ENCODE results near the gene TMEM63B.
A peak's percentile ranks its signal among the peaks of the same experiment; 100 is the strongest.

TMEM63B gene

DNA sequence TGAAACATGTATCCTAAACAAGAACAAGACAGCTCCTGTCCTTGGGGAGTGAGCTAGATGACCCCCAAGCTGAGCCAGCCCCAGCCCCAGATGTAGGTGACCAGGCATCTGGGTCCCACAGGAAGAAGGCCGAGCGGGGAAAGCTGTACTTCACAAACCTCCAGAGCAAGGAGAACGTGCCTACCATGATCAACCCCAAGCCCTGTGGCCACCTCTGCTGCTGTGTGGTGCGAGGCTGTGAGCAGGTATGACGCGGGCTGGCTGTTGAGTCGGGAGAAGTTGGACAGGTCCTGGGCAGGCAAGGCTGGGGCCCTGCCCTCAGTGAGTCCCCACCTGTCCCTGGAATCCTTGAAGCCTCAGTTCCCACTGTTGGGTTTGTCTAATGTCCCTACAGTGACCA, 19.9 kb downstream of the TMEM63B start:
- no peak for DNase-seq

DNA sequence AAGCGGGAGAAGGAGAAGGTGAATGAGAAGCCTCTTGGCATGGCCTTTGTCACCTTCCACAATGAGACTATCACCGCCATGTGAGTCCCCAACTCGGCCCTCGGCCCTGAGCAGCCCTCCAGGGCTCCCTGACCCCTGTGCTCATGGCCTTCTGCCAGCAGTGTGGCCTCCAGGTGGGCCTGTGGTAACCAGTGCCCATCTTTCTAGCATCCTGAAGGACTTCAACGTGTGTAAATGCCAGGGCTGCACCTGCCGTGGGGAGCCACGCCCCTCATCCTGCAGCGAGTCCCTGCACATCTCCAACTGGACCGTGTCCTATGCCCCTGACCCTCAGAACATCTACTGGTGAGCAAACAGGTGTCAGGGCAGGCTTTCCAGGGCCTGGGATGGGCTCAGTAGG, 21.0 kb downstream of the TMEM63B start:
- DNase-seq: no peak

DNA sequence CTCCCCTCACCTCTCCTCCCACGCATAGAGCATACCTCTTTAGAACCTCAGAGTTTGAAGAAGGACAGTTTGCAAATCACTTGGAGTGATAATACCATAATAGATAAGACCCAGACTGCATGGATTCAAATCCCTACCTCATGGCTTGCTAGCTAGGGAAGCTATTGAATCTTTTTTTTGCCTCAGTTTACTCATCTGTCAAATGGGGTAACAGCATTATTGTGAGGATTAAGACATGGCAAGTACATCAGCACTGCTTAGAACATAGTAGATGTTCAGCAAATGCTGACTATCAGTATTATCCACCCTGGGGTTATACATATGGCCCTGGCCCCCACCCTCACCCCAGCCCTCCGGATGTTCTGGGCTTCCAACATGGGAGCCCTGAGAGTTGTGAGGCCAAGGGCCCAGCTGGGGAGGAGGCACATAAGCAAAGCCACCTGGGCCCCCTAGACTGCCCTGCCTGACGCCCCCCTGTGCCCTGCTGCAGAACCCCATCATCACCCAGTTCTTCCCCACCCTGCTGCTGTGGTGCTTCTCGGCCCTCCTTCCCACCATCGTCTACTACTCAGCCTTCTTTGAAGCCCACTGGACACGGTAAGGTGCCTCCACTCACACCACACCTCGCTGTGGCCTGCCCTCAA, 22.1 kb downstream of the TMEM63B start:
- no peak for DNase-seq

DNA sequence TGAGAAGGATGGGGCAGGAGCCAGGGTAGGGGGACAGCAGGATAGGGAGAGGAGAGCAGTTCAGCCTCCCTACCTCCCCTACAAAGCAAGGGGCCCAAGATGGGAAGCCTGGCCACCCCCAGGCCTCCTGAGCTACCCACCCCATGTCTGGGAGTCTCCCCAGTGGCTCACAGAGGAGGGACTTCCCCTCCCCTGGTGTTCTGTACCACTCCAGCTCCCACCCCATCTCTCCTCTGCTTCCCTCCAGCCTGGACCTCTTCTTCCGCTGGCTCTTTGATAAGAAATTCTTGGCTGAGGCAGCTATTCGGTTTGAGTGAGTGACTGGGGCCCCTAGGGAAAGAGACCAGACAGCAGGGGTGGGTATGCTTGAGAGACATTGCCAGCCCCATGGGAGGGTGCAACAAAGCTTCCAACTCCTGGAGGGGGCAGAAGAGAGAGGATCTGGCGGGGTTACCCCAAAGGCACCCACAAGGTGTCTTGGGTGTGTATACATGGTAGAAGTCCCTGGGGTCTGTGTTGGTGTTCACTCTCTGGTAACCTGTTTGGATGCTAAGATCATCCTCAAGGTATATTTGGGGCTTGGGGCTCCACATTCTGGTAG, 23.1 kb downstream of the TMEM63B start:
- no peak for DNase-seq

DNA sequence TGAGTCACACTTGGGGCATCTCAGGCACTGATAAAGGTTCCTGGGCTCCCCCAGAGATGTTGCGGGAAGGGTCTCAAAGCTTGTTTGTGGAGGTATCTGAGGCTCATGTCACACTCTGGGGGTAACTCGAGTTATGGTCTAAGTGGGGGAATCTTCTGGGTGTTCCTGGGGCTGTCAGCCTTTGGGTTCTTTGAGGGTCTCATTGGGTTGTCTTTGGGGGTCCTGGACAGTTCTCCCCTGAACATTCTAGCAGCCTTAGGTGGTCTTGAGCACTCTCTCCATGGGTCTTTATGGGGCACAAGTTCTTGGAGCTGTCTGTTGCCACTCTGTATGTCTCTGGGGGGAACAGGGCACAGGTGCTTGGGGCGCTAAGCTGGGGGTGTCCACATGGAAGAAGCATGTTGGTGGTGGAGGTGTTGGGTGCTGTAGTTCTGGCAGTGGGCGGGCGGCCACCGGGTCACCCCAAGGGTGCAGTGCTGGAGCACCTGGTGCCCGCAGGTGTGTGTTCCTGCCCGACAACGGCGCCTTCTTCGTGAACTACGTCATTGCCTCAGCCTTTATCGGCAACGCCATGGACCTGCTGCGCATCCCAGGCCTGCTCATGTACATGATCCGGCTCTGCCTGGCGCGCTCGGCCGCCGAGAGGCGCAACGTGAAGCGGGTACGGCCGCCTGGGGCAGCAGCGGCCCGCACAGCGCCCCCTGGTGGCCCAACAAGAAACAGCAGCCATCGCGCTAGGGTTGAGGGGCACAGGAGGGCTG, 24.2 kb downstream of the TMEM63B start:
- peak; percentile 79 for DNase-seq

DNA sequence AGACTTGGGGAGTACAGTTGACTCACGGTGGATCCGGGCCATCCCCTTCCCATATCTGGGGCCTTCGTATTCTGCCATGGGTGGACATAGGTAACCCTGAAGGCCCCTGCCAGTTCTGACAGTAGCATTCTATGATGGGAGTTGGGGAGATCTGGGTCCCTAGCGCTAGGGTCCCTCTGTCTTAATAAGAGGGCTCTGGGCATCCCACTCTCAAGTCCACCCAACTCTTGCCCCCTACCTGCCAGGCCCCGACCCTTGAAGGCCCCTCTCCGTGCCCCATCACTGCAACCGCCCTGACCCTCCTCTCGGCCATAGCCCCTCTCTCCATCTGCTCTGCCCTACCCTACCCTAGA, 24.7 kb downstream of the TMEM63B start:
- DNase-seq: no peak

DNA sequence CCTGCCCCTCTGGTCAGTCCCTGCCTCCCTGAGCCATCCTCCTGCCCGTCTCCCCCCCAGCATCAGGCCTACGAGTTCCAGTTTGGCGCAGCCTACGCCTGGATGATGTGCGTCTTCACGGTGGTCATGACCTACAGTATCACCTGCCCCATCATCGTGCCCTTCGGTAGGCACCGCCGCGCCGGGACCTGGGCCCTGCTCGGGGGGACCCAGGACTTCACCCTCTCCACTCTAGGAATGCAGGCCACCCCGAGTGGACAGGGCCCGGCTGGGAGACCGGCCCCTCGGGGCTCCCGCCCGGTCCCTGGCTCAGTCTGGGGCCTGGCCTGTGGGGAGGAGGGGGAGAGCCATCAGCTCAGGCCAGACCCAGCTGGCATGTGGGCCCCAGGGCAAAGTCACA, 25.2 kb downstream of the TMEM63B start:
- no peak for DNase-seq

DNA sequence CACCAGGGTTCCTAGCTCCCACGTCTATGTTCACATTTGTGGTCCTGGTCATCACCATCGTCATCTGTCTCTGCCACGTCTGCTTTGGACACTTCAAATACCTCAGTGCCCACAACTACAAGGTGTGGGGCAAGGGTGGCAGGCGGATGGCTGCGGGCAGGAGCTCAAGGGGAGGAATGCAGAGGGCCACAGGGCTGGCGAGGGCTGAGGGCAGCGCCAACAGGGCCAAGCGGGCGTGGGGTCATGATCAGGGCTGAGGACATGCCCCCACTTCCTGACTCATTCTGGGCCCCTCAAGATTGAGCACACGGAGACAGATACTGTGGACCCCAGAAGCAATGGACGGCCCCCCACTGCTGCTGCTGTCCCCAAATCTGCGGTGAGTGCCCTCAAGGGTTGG, 26.7 kb downstream of the TMEM63B start:
- no peak for DNase-seq

DNA sequence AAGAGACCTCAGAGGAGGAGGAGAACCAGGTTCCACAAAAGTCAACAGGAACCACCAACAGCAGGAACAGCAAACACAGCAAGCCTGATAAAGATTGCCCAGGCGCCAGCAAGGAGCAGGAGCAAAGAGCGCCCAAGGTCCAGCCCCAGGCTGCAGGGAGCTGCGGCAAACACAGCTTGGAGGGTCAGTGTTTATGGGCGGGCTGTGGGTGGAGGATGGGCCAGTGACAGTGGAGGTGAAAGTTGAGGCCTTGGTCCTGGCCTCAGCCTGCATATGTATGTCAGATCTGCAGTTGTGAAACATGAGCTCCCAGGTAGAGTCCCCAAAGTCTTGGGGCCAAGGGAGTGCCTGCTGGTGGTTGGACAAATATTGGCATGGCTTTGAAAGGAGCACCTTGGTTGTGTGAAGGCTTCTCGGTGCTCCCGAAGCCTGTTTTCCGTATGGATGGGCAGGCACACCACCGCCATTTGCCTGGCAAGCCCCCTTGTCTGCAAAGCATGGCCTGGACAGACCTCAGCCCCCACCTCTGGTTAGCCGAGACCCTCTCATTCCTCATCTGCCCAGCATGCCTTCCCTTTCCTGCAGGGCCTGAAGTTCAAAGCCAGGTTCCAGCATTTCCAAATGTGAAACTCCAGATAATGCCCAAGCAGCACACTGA, 29.3 kb downstream of the TMEM63B start:
- no peak for DNase-seq

DNA sequence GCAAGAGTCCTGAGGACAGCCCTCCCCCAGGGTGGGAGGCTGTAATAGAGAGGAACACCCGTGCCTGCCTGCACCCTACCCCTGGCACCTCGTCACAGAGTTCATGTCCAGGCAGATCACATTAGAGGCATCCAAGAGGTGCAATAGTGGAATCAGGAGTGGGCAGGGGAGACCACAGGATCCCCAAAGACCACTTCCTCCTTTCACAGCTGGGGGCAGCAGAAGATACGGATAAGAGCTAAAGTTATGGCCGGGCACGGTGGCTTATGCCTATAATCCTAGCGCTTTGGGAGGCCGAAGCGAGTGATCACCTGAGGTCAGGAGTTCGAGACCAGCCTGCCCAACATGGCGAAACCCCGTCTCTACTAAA, 29.8 kb downstream of the TMEM63B start:
- no peak for DNase-seq

DNA sequence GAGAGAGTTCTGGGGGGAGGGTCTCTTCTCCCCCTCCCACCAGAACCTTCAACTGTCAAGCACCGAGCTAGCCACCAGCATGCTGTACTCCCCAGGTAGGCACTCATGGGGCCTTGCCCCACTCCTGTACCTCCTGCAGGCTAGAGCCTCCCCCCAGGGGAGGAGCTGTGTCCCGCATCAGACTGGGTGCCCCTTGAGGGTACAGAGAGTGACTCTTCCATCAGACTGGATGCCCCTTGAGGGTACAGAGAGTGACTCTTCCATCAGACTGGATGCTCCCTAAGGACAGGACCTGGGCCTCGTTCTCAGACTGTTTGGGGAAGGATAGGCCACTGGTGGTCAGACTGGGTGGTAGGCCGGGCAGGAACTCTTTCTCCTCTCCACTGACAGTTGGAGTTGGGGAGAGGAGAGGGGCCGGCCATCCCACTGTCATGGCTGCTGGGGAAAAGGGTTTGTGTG, 31.4 kb downstream of the TMEM63B start, which contains the start of gene CAPN11:
TSS of gene CAPN11 (plus strand) at position 51 of the 459 bp plus-strand sequence. CDS start at position 80, 29 bp downstream.
- DNase-seq: no peak

DNA sequence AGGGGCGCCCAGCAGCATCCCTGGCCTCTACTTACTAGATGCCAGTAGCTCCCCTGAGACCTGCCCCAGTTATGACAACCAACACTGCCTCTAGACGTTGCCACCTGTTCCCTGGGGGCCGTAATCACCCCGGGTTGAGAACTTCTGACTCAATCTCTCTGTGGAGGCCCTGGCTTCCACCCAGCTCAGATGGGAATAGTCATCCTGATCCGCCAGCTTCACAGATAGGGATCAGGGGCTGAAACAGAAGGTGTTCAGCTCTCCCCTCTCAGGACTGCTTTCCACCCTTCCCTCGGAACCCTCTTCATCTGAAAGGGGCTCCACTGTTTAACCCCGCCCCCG, 34.6 kb downstream of the TMEM63B start:
- DNase-seq: no peak

DNA sequence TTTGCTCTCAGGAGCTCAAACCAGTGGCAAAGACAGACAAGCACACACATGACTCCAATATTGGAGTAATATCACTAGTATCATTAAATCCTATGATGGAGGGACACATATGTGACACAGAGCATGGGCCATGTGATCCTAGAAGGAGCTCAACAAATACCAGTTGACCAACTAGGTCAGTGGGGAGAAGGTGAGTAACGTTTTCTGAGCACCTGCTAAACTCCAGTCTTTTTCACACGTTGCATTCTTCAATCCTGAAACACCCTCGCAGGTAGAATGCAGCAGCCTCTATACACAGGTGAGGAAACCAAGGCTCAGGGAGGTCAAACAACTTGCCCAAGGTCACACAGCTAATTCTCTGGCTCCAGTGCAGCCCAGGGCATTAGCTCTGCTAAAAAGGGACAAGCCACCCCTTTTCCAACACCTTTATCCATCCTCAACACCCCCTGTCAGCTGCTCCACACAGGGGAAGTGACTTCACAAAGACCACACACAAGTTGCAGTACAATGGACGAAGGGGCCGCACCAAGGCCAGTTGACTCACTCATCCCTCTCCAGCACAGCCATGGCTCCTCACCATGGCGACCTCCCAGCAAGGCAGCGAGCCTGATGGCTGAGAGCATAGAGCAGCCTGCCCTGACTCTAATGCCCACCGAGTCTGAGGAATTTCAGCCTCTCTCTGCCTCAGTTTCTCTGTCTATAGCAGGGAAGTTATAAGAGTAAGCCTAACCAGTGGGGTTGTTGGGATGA, 35.7 kb downstream of the TMEM63B start:
- no peak for DNase-seq

DNA sequence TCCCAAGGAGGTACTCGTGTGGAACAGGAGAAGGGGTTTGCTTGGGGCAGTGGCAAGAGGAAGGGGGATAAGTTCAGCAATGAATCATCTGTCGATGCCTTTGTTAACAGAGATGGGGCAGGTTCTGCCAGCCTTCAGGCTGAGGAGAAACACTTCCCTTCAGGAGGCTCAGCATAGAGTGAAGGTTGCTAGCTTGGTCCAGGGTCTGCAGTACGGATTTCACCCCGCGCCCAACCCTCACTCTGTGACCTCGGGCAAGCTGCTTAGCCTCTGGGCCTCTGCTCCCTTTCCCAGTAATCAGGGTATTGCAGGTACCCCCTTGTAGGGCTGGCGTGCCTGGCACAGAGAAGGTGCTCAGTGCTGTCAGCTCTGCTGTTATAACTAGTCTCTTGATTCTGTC, 38.8 kb downstream of the TMEM63B start:
- DNase-seq: no peak

DNA sequence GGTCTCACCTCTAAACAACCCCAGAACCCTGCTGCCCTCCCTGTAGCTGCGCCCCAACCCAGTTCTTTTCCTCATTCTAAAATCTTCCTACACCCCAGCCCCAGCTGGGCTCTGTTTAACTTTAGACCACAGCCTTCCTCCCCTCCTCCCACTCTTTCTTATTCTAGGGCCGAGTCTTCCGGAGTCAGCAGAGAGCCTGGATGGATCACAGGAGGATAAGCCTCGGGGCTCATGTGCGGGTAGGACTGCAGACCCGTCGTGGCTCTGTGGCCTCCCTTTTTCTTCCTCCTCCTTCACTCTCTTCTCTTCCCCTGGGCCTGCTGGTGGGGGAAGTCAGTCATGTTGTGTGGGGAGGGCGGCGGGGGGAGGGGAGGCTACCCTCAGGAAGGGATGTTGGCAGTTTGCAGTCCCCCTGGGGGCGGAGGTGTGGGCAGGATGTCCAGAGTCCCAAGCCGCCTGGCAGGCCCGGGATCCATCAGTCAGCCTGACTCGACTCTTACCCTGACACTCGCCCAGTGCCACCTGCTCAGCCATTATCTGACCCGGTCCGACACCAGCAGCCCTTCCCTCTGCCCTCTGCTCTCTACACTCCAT, 39.3 kb downstream of the TMEM63B start:
- no peak for DNase-seq

DNA sequence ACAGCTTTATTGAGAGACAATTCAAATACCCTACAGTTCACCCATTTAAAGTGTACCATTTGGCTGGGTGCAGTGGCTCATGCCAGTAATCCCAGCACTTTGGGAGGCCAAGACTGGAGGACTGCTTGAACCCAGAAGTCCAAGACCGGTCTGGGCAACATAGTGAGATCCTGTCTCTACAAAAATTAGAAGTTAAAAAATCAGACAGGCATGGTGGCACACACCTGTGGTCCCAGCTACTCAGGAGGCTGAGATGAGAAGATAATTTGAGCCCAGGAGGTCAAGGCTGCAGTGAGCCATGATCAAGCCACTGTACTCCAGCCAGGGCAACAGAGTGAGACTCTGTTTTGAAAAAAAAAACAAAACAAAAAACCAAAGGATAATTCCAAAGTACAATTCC, 40.2 kb downstream of the TMEM63B start:
- no peak for DNase-seq

DNA sequence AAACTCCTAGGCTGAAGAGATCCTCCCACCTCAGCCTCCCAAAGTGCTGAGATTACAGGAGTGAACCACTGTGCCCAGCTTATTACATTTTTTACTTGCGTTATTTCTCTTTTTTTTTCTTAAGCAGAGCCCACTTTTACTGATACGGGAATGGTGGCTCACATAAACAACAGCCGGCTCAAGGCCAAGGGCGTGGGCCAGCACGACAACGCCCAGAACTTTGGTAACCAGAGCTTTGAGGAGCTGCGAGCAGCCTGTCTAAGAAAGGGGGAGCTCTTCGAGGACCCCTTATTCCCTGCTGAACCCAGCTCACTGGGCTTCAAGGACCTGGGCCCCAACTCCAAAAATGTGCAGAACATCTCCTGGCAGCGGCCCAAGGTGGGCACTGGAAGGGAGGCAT, 41.8 kb downstream of the TMEM63B start:
- no peak for DNase-seq

DNA sequence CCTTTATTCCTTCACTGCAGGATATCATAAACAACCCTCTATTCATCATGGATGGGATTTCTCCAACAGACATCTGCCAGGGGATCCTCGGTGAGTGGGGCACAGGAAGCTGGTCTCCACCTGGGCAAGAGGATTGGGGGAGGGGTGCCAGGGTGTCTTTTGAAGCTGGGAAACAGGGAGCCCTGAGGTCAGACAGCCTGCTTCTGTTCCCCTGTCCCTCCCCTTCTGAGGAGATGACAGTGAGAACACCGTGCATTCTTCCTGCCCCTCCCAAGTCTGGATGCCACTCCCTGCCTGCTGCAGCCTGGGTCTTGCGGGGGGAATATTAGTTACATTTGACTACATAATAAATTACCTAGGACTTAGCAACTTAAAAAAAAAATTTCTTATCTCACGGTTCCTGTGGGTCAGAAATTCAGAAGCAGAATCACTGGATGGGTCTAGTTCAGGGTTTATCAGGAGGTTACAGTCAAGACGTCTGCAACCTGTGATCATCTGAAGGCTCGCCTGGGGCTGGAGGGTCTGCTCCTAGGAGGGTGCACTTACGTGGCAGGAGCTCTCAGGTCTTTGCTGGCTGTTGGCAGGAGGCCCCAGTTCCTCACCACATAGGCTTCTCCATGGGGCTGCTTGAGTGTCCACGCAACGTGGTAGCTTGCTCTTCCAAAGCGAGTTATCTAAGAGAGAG, 42.7 kb downstream of the TMEM63B start:
- no peak for DNase-seq

DNA sequence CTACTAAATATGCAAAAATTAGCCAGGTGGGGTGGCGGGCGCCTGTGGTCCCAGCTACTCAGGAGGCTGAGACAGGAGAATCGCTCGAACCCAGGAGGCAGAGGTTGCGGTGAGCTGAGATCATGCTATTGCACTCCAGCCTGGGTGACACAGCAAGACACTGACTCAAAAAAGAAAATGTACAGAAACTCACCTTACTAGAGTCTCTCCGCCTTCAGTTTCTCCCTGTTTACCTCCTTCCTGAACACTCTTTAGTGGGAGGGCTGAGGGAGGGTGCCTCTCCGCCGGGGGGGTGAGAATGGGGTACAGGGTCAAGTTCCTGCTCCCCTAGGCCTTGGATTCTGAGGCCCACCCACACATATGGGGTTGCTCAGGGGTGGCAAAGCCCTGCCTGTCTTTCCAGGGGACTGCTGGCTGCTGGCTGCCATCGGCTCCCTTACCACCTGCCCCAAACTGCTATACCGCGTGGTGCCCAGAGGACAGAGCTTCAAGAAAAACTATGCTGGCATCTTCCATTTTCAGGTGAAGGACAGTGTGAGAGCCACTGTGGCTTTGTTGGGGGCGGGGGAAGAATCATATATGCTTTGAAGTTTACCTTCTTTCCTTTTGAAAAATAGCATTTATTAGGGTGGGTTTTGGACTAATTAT, 44.7 kb downstream of the TMEM63B start:
- DNase-seq: no peak

DNA sequence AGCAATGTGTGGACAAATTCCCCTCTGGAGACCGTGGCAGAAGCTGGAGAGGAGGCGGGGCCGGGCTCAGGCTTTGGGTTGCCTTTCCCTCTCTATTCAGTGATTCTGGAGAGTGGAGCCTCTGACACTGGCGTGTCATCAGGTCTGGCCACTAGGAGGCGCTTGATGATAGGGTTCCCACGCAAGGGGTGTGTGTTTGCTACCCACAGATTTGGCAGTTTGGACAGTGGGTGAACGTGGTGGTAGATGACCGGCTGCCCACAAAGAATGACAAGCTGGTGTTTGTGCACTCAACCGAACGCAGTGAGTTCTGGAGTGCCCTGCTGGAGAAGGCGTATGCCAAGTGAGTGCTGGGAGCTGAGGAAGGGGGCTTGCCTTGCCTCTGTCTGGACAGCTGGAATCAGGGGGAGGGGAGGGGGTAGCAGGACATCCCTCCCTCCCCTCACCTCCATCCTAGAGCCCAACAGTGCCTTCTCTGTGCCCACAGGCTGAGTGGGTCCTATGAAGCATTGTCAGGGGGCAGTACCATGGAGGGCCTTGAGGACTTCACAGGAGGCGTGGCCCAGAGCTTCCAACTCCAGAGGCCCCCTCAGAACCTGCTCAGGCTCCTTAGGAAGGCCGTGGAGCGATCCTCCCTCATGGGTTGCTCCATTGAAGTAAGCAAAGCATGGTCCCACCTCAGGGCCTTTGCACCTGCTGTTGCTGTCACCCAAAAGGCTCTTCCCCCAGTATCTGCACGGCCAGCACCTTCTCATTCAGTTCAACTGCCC, 45.6 kb downstream of the TMEM63B start:
- peak; percentile 81 for DNase-seq
